ENCODE data around the gene ZNF334.

DNA sequence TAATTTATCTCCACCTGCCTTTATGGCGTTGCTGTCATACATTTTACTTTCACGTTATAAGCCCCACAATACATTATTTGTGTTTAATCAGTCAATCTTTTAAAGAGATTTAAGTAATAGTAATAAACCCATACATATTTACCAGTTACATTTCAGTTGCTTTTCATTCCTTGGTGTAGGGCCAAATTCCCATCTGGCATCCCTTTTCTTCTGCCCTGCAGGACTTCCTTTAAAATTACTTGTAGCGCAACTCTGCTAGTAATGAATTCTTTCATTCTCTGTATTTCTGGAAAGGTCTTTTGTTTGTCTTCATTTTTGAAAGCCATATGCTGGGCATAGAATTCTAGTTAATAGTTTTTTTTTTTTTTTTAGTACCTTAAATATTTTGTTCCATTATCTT is 24.9 kb downstream of the ZNF334 start:
- no peak for TF ChIP-seq POLR2AphosphoS5 (IDR thresholded peaks at IDR 0.05; ENCODE audit: borderline replicate concordance, low read depth, low read length)
- no peak for TF ChIP-seq EZH2 (IDR thresholded peaks at IDR 0.05)

Data from SK-N-MC (cell line).